Naive thymus-derived CD4-positive, alpha-beta T cell (primary cell): Measurements from ENCODE around the gene BDH1. TPM values are rescaled to one million over a fixed set of nuclear protein-coding genes. Genes with fewer than 3 reads are reported as not detected.
A peak's percentile ranks its signal among the peaks of the same experiment; 100 is the strongest.
"Not testable (repeated sequence)": the region's sequence is repeated elsewhere in the genome, so short reads cannot be mapped to it uniquely, and the experiment has no call there.

Experiments used
- ATAC-seq: fragments of 150-1000 bp; cut with Tn5 transposase; 2 replicates; pipeline ENCODE4 v1.10.0; 2021; ENCODE audit warnings: mild to moderate bottlenecking, moderate library complexity
- CTCF ChIA-PET: fragments of 350-600 bp; sonication (Branson Sonifier 250); formaldehyde crosslinking; loops from one replicate; lab custom pipeline; 2021; ENCODE audit warnings: antibody characterized with exemption; lab: Charles Lee
- POLR2A ChIA-PET: fragments of 350-600 bp; sonication (Branson Sonifier 250); formaldehyde crosslinking; loops from one replicate; lab custom pipeline; 2021; ENCODE audit warnings: antibody characterized with exemption, inconsistent platforms; lab: Charles Lee
- DNase-seq, 9 donors: peaks; one replicate each; pipeline versions ENCODE4 v3.0.0 to v3.0.0-alpha.2; 2020 to 2022; ENCODE audit warnings: mixed read lengths in 1 of 9
- H3K27ac ChIP-seq: one replicate; pipeline ENCODE4 v1.7.0; 2013; ENCODE audit warnings: mild to moderate bottlenecking, low read depth, low read length, moderate library complexity
- H3K27me3 ChIP-seq, 2 donors: one replicate each; pipeline ENCODE4 v1.7.0; 2013; ENCODE audit warnings: low read length in 2 of 2, mild to moderate bottlenecking in 2 of 2, moderate library complexity in 2 of 2; ENCODE audit not compliant: control insufficient read depth in 2 of 2, insufficient read depth in 2 of 2
- H3K36me3 ChIP-seq, 3 experiments: 1 replicate in 2 of 3; 2 replicates in 1 of 3; pipeline ENCODE4 v1.7.0; 2013; ENCODE audit warnings: low read length in 3 of 3, mild to moderate bottlenecking in 3 of 3, moderate library complexity in 1 of 3; ENCODE audit not compliant: insufficient read depth in 3 of 3, control insufficient read depth in 2 of 3
- H3K4me1 ChIP-seq, 2 donors: one replicate each; pipeline ENCODE4 v1.7.0; 2013; ENCODE audit warnings: low read length in 2 of 2, mild to moderate bottlenecking in 2 of 2, moderate library complexity in 1 of 2; ENCODE audit not compliant: control insufficient read depth in 2 of 2, insufficient read depth in 2 of 2
- H3K4me3 ChIP-seq: 2 replicates; pipeline ENCODE4 v1.7.0; 2013; ENCODE audit warnings: mild to moderate bottlenecking, low read length
- H3K9me3 ChIP-seq, 3 experiments: 1 replicate in 2 of 3; 2 replicates in 1 of 3; pipeline ENCODE4 v1.7.0; 2013; ENCODE audit warnings: low read length in 3 of 3; ENCODE audit not compliant: control insufficient read depth in 2 of 3
- H3K27ac Mint-ChIP-seq, 9 donors: one replicate each; pipeline ENCODE4 v1.8.0; 2020 to 2022; ENCODE audit warnings: mixed read lengths in 9 of 9, mild to moderate bottlenecking in 8 of 9, moderate library complexity in 5 of 9, inconsistent platforms in 2 of 9
- H3K27me3 Mint-ChIP-seq, 5 donors: one replicate each; pipeline ENCODE4 v1.8.0; 2021 to 2022; ENCODE audit warnings: mixed read lengths in 5 of 5, mild to moderate bottlenecking in 1 of 5
- H3K36me3 Mint-ChIP-seq, 5 donors: one replicate each; pipeline ENCODE4 v1.8.0; 2020 to 2022; ENCODE audit warnings: mixed read lengths in 5 of 5, mild to moderate bottlenecking in 3 of 5, inconsistent platforms in 1 of 5
- H3K4me1 Mint-ChIP-seq, 7 donors: one replicate each; pipeline ENCODE4 v1.8.0; 2020 to 2022; ENCODE audit warnings: mixed read lengths in 7 of 7, mild to moderate bottlenecking in 3 of 7, inconsistent platforms in 1 of 7
- H3K4me3 Mint-ChIP-seq, 10 donors: one replicate each; pipeline ENCODE4 v1.8.0; 2020 to 2022; ENCODE audit warnings: mild to moderate bottlenecking in 10 of 10, mixed read lengths in 10 of 10, moderate library complexity in 6 of 10, inconsistent platforms in 2 of 10
- H3K9me3 Mint-ChIP-seq, 11 donors: one replicate each; pipeline ENCODE4 v1.8.0; 2020 to 2022; ENCODE audit warnings: mixed read lengths in 11 of 11, mild to moderate bottlenecking in 4 of 11, inconsistent platforms in 1 of 11, moderate library complexity in 1 of 11
- intact Hi-C, 2 donors: fragments of 100-400 bp; cut with micrococcal nuclease; formaldehyde crosslinking; loops; one replicate each; pipeline ENCODE4 v1.15.1; 2023
- polyA plus RNA-seq, 2 donors: library from polyadenylated mRNA; unstranded; fragments of 300-500 nt; fragmentation: Illumina TruSeq; gene quantifications; one replicate each; pipeline ENCODE4 v1.2.3, GENCODE V29; 2021
- total RNA-seq, 6 experiments: library from RNA in 5 of 6; stranded (reverse) in 5 of 6; gene quantifications; 1 replicate in 5 of 6; 2 replicates in 1 of 6; pipeline ENCODE4 v1.2.3 and lab custom pipeline; 2021 to 2026

Gene BDH1, protein sequence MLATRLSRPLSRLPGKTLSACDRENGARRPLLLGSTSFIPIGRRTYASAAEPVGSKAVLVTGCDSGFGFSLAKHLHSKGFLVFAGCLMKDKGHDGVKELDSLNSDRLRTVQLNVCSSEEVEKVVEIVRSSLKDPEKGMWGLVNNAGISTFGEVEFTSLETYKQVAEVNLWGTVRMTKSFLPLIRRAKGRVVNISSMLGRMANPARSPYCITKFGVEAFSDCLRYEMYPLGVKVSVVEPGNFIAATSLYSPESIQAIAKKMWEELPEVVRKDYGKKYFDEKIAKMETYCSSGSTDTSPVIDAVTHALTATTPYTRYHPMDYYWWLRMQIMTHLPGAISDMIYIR
- total RNA-seq, result 100 to 1,000 TPM in 1 of 5 experiments, 10 to 100 TPM in 4; 31.3 to 105 (median 73.9) TPM
- polyA plus RNA-seq, result 10 to 100 TPM; 32.6 to 39.5 TPM
- 29.1 reads per million, percentile 59 among the genes with 10 or more reads in this experiment for total RNA-seq (lab: John Stamatoyannopoulos, UW)

DNA sequence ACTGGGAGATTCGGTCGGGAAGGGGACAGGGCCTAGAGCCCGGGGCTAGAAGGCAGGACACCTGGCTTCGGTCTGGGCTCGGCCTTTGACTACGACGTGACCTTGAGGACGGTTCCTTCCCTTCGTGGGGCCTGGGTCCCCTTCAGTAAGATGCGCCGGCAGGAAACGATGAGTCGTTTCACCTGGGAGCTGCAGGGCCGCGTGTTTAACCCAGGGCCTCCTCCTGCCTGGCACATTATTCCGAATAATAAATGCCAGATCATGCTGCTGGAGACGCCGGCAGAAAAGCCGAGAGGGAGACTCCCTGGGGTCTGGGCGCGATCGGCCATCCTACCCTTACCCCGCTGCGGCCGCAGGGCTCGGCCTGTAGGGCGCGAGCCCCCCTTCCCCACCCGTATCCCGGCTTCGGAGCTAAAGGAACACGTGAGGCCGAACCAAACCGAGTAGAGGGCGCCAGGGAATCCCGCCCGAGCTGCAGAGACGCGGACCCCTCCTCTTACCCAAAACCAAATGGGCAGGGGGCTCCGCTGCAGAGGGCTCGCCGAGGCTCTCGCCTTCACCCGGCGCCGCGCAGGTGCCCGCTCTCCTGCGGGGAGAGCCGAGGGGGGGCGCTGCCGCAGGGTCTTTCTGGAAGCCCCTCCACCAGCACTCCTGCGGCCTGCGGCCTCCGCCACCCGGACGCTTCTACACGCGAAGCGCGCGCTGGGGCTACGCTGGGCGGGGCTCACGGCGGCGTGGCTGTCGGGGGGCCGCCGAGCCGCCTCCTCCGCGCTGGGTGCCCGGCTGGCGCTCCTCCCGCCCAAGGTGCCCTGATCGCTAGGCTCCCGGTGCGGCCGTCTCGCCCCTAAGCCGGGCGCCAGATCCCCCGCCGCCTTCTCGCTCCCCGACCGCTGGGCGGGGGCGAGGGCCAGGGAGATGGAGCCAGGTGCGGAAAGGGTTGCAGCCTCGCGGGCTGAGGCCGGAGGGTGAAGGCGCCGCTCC, at the start of gene BDH1:
Gene BDH1 (minus strand): TSS at position 688 of the 981 bp plus-strand sequence. CDS start 9,525 bp downstream, outside the sequence.
- H3K27ac ChIP-seq, result peak within 1 kb of the TSS; percentile 89
- peaks cover 7 to 9% of the 10 kb centered on the region in 2 donors for H3K4me1 ChIP-seq
- H3K9me3 ChIP-seq, result no peaks in the 10 kb centered on the region
- ChIA-PET POLR2A (interaction anchor here (1.1 kb wide), 1 partner anchor 13 kb away, joined by 3 read pairs; no protein-coding TSS in a partner anchor), CTCF (no interaction called here)
- Mint-ChIP-seq H3K4me1 (peaks cover 23 to 36% (median 31%) of the 10 kb centered on the region in 7 donors), H3K36me3 (peaks cover 0 to 21% (median 6%) of the 10 kb centered on the region in 5 donors), H3K9me3 (no peaks in the 10 kb centered on the region), H3K27ac (peak within 1 kb of the TSS; percentile 82 to 94 (median 86)), H3K4me3 (peak within 1 kb of the TSS; percentile 91 to 95 (median 93)), H3K27me3 (peaks cover 0 to 10% (median 6%) of the 10 kb centered on the region in 5 donors)
- H3K36me3 ChIP-seq, result peaks cover 0 to 5% (median 0%) of the 10 kb centered on the region in 3 experiments
- peak; percentile 27 to 78 (median 40) for DNase-seq
- H3K4me3 ChIP-seq, result peak within 1 kb of the TSS; percentile 96
- peak; percentile 30 for ATAC-seq
- intact Hi-C loops, result loop anchor here (1.0 to 10.0 kb wide), 10 partner anchors 43 to 1121 kb away; partner anchors contain the start of genes DLG1 (in 1 of the 2), FBXO45 (in 1 of the 2), LMLN (in 1 of the 2) and NRROS (in 1 of the 2)
- H3K27me3 ChIP-seq, result no peaks in the 10 kb centered on the region

DNA sequence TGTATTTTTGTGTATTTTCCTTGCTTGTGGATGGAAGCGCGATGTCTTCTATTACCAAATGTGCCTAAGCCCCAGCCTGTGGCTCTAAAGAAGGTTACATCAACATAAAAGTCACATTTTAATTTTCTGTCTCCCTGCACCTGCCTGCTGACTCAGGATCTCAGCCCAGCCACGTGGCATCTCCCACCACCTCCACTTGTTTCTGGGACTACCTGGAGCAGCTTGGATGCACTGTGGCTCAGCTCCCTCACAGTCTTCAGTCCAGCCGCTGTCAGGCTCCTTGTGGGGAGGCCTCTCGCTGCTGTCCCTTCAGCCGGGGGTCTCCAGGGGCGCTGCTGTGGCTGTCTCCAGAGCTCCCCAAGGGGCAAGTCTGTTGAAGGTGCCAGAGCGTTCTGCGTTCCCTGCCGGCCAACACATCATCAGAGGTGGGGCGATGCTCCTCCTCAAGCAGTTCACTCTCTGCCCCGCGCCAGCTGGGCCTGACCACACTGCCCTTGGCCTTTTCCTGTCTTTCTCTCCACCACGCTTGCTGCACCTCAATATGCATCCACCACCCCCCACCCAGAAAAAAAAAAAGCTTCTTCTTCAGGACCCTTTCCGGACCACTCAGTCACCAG, 47.7 kb upstream of the BDH1 start:
- ATAC-seq (no peak), DNase-seq (no peak)
- H3K36me3 Mint-ChIP-seq, result peaks cover 4 to 17% (median 5%) of the 10 kb centered on the region in 5 donors
- H3K9me3 Mint-ChIP-seq, result peaks cover 0 to 2% (median 0%) of the 10 kb centered on the region in 11 donors
- H3K27me3 ChIP-seq, result no peaks in the 10 kb centered on the region
- H3K4me1 ChIP-seq, result peaks cover 0 to 9% of the 10 kb centered on the region in 2 donors
- intact Hi-C loops, result no loop called here
- H3K9me3 ChIP-seq, result no peaks in the 10 kb centered on the region
- no peak overlapping the region for H3K4me3 ChIP-seq
- no peaks in the 10 kb centered on the region for H3K27me3 Mint-ChIP-seq
- POLR2A ChIA-PET, result no interaction called here
- no peak overlapping the region for H3K4me3 Mint-ChIP-seq
- H3K4me1 Mint-ChIP-seq, result peaks cover 6 to 12% (median 7%) of the 10 kb centered on the region in 7 donors
- H3K27ac ChIP-seq, result no peak overlapping the region
- H3K36me3 ChIP-seq, result peaks cover 0 to 20% (median 6%) of the 10 kb centered on the region in 3 experiments
- H3K27ac Mint-ChIP-seq, result peak overlapping the region in 5 of 9 donors; percentile 25 to 69 (median 51)
- CTCF ChIA-PET, result no interaction called here

DNA sequence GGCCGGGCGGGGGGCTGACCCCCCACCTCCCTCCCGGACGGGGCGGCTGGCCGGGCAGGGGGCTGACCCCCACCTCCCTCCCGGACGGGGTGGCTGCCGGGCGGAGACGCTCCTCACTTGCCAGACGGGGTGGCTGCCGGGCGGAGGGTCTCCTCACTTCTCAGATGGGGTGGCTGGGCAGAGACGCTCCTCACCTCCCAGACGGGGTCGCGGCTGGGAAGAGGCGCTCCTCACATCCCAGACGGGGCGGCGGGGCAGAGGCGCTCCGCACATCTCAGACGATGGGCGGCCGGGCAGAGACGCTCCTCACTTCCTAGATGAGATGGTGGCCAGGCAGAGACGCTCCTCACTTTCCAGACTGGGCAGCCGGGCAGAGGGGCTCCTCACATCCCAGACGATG, 46.6 kb upstream of the BDH1 start:
- ATAC-seq, DNase-seq, H3K27ac Mint-ChIP-seq, H3K4me1 ChIP-seq, H3K27ac ChIP-seq, H3K27me3 Mint-ChIP-seq, CTCF ChIA-PET, H3K9me3 Mint-ChIP-seq, H3K27me3 ChIP-seq, POLR2A ChIA-PET, H3K9me3 ChIP-seq, H3K4me3 ChIP-seq, H3K4me3 Mint-ChIP-seq, intact Hi-C loops: not testable (repeated sequence)
- Mint-ChIP-seq H3K4me1 (peaks cover 6 to 17% (median 10%) of the 10 kb centered on the region in 7 donors), H3K36me3 (peaks cover 4 to 12% (median 5%) of the 10 kb centered on the region in 5 donors)
- H3K36me3 ChIP-seq, result peaks cover 0 to 10% (median 1%) of the 10 kb centered on the region in 3 experiments

DNA sequence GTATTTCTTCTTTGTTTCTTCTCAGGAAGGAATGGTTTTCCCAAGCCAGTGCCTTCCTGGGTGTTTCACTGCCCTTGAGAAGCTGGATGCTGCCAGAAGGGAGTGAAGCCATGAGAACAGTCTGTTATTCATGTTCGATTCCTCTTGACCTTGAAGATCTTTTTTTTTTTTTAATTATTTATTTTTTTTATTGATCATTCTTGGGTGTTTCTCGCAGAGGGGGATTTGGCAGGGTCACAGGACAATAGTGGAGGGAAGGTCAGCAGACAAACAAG, 45.7 kb upstream of the BDH1 start:
- H3K36me3 ChIP-seq, DNase-seq, H3K27me3 Mint-ChIP-seq, H3K4me3 ChIP-seq, H3K27ac Mint-ChIP-seq, H3K4me1 ChIP-seq, ATAC-seq, CTCF ChIA-PET, intact Hi-C loops, H3K4me3 Mint-ChIP-seq, H3K27ac ChIP-seq, H3K9me3 Mint-ChIP-seq, H3K9me3 ChIP-seq, H3K36me3 Mint-ChIP-seq, H3K27me3 ChIP-seq: not testable (repeated sequence)
- POLR2A ChIA-PET, result interaction anchor here (1.4 kb wide), 1 partner anchor 14 kb away, joined by 3 read pairs; no protein-coding TSS in a partner anchor
- peaks cover 6 to 17% (median 10%) of the 10 kb centered on the region in 7 donors for H3K4me1 Mint-ChIP-seq

DNA sequence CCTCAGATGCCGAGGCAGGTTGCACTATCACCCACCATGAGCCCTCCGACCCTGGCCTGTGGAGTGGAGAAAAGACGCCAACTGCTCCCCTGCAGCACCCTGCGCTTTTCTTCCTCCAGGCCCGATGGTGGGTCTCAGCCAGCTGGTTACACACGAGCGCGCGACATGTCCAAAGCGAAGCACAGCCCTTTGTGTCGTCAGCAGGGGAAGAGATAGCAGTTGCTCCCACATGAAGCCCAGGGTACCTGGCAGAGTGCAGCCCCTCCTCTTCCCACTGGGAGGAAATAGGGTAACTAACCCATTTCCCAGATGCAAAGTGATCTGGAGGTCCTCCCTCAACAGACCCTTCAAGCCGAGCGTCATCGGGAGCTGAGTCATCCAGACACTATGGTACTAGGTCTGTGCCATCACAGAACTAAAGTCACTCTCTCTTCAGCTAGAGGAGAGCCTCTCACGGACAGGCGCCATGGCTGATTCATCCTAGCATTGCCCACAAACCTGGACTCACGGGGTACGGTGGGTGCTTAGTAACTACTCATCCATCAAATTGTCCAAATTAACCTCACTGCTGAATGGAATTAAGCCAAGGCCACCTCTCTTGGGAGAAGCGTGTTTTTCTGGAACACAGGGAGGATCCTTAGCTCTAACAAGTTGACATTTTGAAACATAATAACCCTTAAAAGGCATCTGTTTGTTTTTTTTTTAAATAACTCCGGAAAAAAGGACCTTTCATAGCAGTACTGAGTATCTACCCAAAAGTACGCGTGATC, 45.2 kb upstream of the BDH1 start:
- intact Hi-C loops, result no loop called here
- peaks cover 0 to 6% (median 0%) of the 10 kb centered on the region in 5 donors for H3K36me3 Mint-ChIP-seq
- Histone ChIP-seq H3K27me3 (no peaks in the 10 kb centered on the region), H3K4me1 (peaks cover 0 to 9% of the 10 kb centered on the region in 2 donors), H3K27ac (no peak overlapping the region), H3K4me3 (no peak overlapping the region), H3K9me3 (no peaks in the 10 kb centered on the region), H3K36me3 (no peaks in the 10 kb centered on the region)
- H3K27ac Mint-ChIP-seq, result peak overlapping the region in 3 of 9 donors; percentile 22 to 49 (median 32)
- no peak overlapping the region for H3K4me3 Mint-ChIP-seq
- H3K4me1 Mint-ChIP-seq, result peaks cover 6 to 17% (median 10%) of the 10 kb centered on the region in 7 donors
- POLR2A ChIA-PET, result interaction anchor here (0.6 to 1.9 kb wide), 3 partner anchors 13 to 29 kb away, joined by 3 to 9 read pairs (median 4); no protein-coding TSS in a partner anchor
- H3K27me3 Mint-ChIP-seq, result no peaks in the 10 kb centered on the region
- CTCF ChIA-PET, result interaction anchor here (3.5 kb wide), 1 partner anchor 13 kb away, joined by 13 read pairs; no protein-coding TSS in a partner anchor
- DNase-seq (no peak), ATAC-seq (no peak)
- peaks cover 0 to 2% (median 0%) of the 10 kb centered on the region in 11 donors for H3K9me3 Mint-ChIP-seq
